ENCODE results near the gene RNF10.

The RNF10 gene

GRCh38 chr12:120618954-120619615 lies 84.9 kb downstream of the RNF10 start:
- DNase-seq = no peak

GRCh38 chr12:120620624-120621023 lies 86.5 kb downstream of the RNF10 start:
- no peak for DNase-seq

- DNase-seq = no peak
Observed at GRCh38 chr12:120625557-120626419, 91.6 kb downstream of the RNF10 start.
